ENCODE results near the gene PDE6C. TPM values are rescaled to one million over a fixed set of nuclear protein-coding genes. Genes with fewer than 3 reads are reported as not detected.
A peak's percentile ranks its signal among the peaks of the same experiment; 100 is the strongest.

The PDE6C gene
- total RNA-seq, 1 donor from 2014 or later, result not detected

- TF ChIP-seq CTCF (IDR thresholded peaks at IDR 0.05), result no peak
- TF ChIP-seq EZH2phosphoT487 (IDR thresholded peaks at IDR 0.05), result no peak
- TF ChIP-seq EZH2 (IDR thresholded peaks at IDR 0.05), result no peak
- Histone ChIP-seq H3K4me2 (no peak overlapping the region), H2AFZ (replicated peaks) (no peak overlapping the region), H3K9me3 (ENCODE audit: low read depth) (no peaks in the 10 kb centered on the region), H3K4me1 (peaks cover 7% of the 10 kb centered on the region), H4K20me1 (ENCODE audit: low read depth) (no peaks in the 10 kb centered on the region), H3K79me2 (ENCODE audit: low read depth) (no peaks in the 10 kb centered on the region), H3K9ac (no peak overlapping the region), H3K27me3 (peaks cover 6% of the 10 kb centered on the region), H3K27ac (no peak overlapping the region), H3K36me3 (no peaks in the 10 kb centered on the region), H3K4me3 (no peak overlapping the region), H3F3A (ENCODE audit: low read depth) (no peaks in the 10 kb centered on the region)
- H3K36me3 Mint-ChIP-seq, result no peaks in the 10 kb centered on the region
- H3K27me3 Mint-ChIP-seq (ENCODE audit: insufficient read depth, low read depth), result peaks cover 3% of the 10 kb centered on the region
- no peak overlapping the region for H3K27ac Mint-ChIP-seq
- DNase-seq (ENCODE audit: low spot score), result no peak
- no peak overlapping the region for H3K4me3 Mint-ChIP-seq
- peaks cover 20% of the 10 kb centered on the region for H3K4me1 Mint-ChIP-seq
- H3K9me3 Mint-ChIP-seq, result no peaks in the 10 kb centered on the region
Observed at GRCh38 chr10:93593254-93593653, 19.1 kb upstream of the PDE6C start.

- no peaks in the 10 kb centered on the region for H3K9me3 ChIP-seq (ENCODE audit: low read depth)
- no peak for DNase-seq (ENCODE audit: low spot score)
- H3K4me3 Mint-ChIP-seq, result peak overlapping the region; percentile 39
- no peak overlapping the region for H2AFZ ChIP-seq (replicated peaks)
- no peaks in the 10 kb centered on the region for H4K20me1 ChIP-seq (ENCODE audit: low read depth)
- no peak overlapping the region for H3K9ac ChIP-seq
- peak overlapping the region; percentile 23 for H3K27ac Mint-ChIP-seq
- no peak overlapping the region for H3K27ac ChIP-seq
- H3K27me3 ChIP-seq, result peaks cover 11% of the 10 kb centered on the region
- H3K9me3 Mint-ChIP-seq, result no peaks in the 10 kb centered on the region
- peaks cover 7% of the 10 kb centered on the region for H3K4me1 ChIP-seq
- H3K36me3 Mint-ChIP-seq, result no peaks in the 10 kb centered on the region
- H3K4me1 Mint-ChIP-seq, result peaks cover 20% of the 10 kb centered on the region
- no peaks in the 10 kb centered on the region for H3K79me2 ChIP-seq (ENCODE audit: low read depth)
- peaks cover 3% of the 10 kb centered on the region for H3K27me3 Mint-ChIP-seq (ENCODE audit: insufficient read depth, low read depth)
- H3K36me3 ChIP-seq, result no peaks in the 10 kb centered on the region
- no peaks in the 10 kb centered on the region for H3F3A ChIP-seq (ENCODE audit: low read depth)
- H3K4me2 ChIP-seq, result no peak overlapping the region
- no peak for TF ChIP-seq EZH2 (IDR thresholded peaks at IDR 0.05)
- no peak for TF ChIP-seq CTCF (IDR thresholded peaks at IDR 0.05)
- TF ChIP-seq EZH2phosphoT487 (IDR thresholded peaks at IDR 0.05), result no peak
- no peak overlapping the region for H3K4me3 ChIP-seq
Observed at GRCh38 chr10:93593749-93594148, 18.6 kb upstream of the PDE6C start.

- Mint-ChIP-seq H3K27ac (no peak overlapping the region), H3K4me1 (peaks cover 20% of the 10 kb centered on the region), H3K27me3 (ENCODE audit: insufficient read depth, low read depth) (peaks cover 5% of the 10 kb centered on the region), H3K4me3 (no peak overlapping the region), H3K9me3 (no peaks in the 10 kb centered on the region), H3K36me3 (no peaks in the 10 kb centered on the region)
- Histone ChIP-seq H3F3A (ENCODE audit: low read depth) (peaks cover under 1% of the 10 kb centered on the region), H3K4me2 (no peak overlapping the region), H3K27ac (no peak overlapping the region), H3K9ac (no peak overlapping the region), H3K9me3 (ENCODE audit: low read depth) (no peaks in the 10 kb centered on the region), H4K20me1 (ENCODE audit: low read depth) (no peaks in the 10 kb centered on the region), H3K79me2 (ENCODE audit: low read depth) (no peaks in the 10 kb centered on the region), H3K4me1 (peaks cover 7% of the 10 kb centered on the region), H2AFZ (replicated peaks) (no peak overlapping the region), H3K27me3 (peaks cover 19% of the 10 kb centered on the region), H3K4me3 (no peak overlapping the region), H3K36me3 (no peaks in the 10 kb centered on the region)
- TF ChIP-seq CTCF (IDR thresholded peaks at IDR 0.05), result no peak
- no peak for TF ChIP-seq EZH2 (IDR thresholded peaks at IDR 0.05)
- TF ChIP-seq EZH2phosphoT487 (IDR thresholded peaks at IDR 0.05), result no peak
- DNase-seq (ENCODE audit: low spot score), result no peak
Observed at GRCh38 chr10:93594518-93594917, 17.8 kb upstream of the PDE6C start.
